CD4-positive, alpha-beta T cell treated with Interleukin-6 at 100 ng/mL for 8 hours (primary cell): ENCODE results near the gene TMEM129.

Experiments
- DNase-seq: peaks from one replicate; pipeline ENCODE4 v3.0.0-alpha.2; 2020; ENCODE audit warnings: mixed read lengths, low spot score

TMEM129 gene

GRCh38 chr4:1668488-1668840, 52.7 kb downstream of the TMEM129 start:
- no peak for DNase-seq

GRCh38 chr4:1667273-1667672, 53.9 kb downstream of the TMEM129 start:
- no peak for DNase-seq

- DNase-seq: no peak
Observed at GRCh38 chr4:1666391-1666790, 54.7 kb downstream of the TMEM129 start.
